ENCODE data around the gene DTNBP1. TPM values are rescaled to one million over a fixed set of nuclear protein-coding genes. Genes with fewer than 3 reads are reported as not detected.
A peak's percentile ranks its signal among the peaks of the same experiment; 100 is the strongest.

The DTNBP1 gene
- total RNA-seq, 1 donor from 2014 or later = 19.2 TPM

- Histone ChIP-seq H3K4me1 (no peaks in the 10 kb centered on the region), H3K4me3 (no peak overlapping the region), H3K9me3 (replicated peaks) (no peaks in the 10 kb centered on the region), H3K27ac (replicated peaks) (no peak overlapping the region), H3K27me3 (ENCODE audit: low read depth) (no peaks in the 10 kb centered on the region), H3K36me3 (no peaks in the 10 kb centered on the region)
- TF ChIP-seq CTCF (IDR thresholded peaks at IDR 0.05; ENCODE audit: borderline replicate concordance) = no peak
- DNase-seq = no peak
- intact Hi-C loops (cut with micrococcal nuclease) = no loop called here
Measured at GRCh38 chr6:15697895-15698294, 35.1 kb upstream of the DTNBP1 start.

GRCh38 chr6:15691250-15691869 is 28.5 kb upstream of the DTNBP1 start:
- no peaks in the 10 kb centered on the region for H3K36me3 ChIP-seq
- no peak overlapping the region for H3K27ac ChIP-seq (replicated peaks)
- peak; percentile 78 for DNase-seq
- H3K4me1 ChIP-seq = peaks cover 14% of the 10 kb centered on the region
- H3K27me3 ChIP-seq (ENCODE audit: low read depth) = no peaks in the 10 kb centered on the region
- peak; percentile 99 for TF ChIP-seq CTCF (IDR thresholded peaks at IDR 0.05; ENCODE audit: borderline replicate concordance)
- intact Hi-C loops (cut with micrococcal nuclease) = loop anchor here (5.0 kb wide), 1 partner anchor 491 kb away; no protein-coding TSS in a partner anchor
- H3K9me3 ChIP-seq (replicated peaks) = no peaks in the 10 kb centered on the region
- H3K4me3 ChIP-seq = peak overlapping the region; percentile 42

GRCh38 chr6:15690510-15690909 is 27.7 kb upstream of the DTNBP1 start:
- Histone ChIP-seq H3K27me3 (ENCODE audit: low read depth) (no peaks in the 10 kb centered on the region), H3K9me3 (replicated peaks) (no peaks in the 10 kb centered on the region), H3K4me3 (no peak overlapping the region), H3K27ac (replicated peaks) (no peak overlapping the region), H3K4me1 (peaks cover 14% of the 10 kb centered on the region), H3K36me3 (no peaks in the 10 kb centered on the region)
- DNase-seq = no peak
- intact Hi-C loops (cut with micrococcal nuclease) = loop anchor here (5.0 kb wide), 1 partner anchor 492 kb away; no protein-coding TSS in a partner anchor
- no peak for TF ChIP-seq CTCF (IDR thresholded peaks at IDR 0.05; ENCODE audit: borderline replicate concordance)

- no peak for DNase-seq
- intact Hi-C loops (cut with micrococcal nuclease) = loop anchor here (5.0 kb wide), 1 partner anchor 492 kb away; no protein-coding TSS in a partner anchor
- no peak overlapping the region for H3K27ac ChIP-seq (replicated peaks)
- no peak overlapping the region for H3K4me3 ChIP-seq
- peaks cover 14% of the 10 kb centered on the region for H3K4me1 ChIP-seq
- no peaks in the 10 kb centered on the region for H3K36me3 ChIP-seq
- no peaks in the 10 kb centered on the region for H3K9me3 ChIP-seq (replicated peaks)
- TF ChIP-seq CTCF (IDR thresholded peaks at IDR 0.05; ENCODE audit: borderline replicate concordance) = no peak
- no peaks in the 10 kb centered on the region for H3K27me3 ChIP-seq (ENCODE audit: low read depth)
Measured at GRCh38 chr6:15689586-15690482, 27.0 kb upstream of the DTNBP1 start.

GRCh38 chr6:15685619-15686018 is 22.8 kb upstream of the DTNBP1 start:
- intact Hi-C loops (cut with micrococcal nuclease) = no loop called here

More at GRCh38 chr6:15685619-15686018, 22.8 kb upstream of the DTNBP1 start:
- no peaks in the 10 kb centered on the region for H3K36me3 ChIP-seq
- no peaks in the 10 kb centered on the region for H3K27me3 ChIP-seq (ENCODE audit: low read depth)
- no peaks in the 10 kb centered on the region for H3K9me3 ChIP-seq (replicated peaks)
- no peak overlapping the region for H3K4me3 ChIP-seq
- DNase-seq = no peak
- H3K4me1 ChIP-seq = peaks cover 9% of the 10 kb centered on the region
- TF ChIP-seq CTCF (IDR thresholded peaks at IDR 0.05; ENCODE audit: borderline replicate concordance) = no peak
- no peak overlapping the region for H3K27ac ChIP-seq (replicated peaks)

Measured in left ventricle myocardium inferior (tissue), 1 donor.